H1 (cell line): ENCODE data around the gene CNOT1. TPM values are rescaled to one million over a fixed set of nuclear protein-coding genes. Genes with fewer than 3 reads are reported as not detected.

Experiments used
- CHD7 ChIP-seq: fragments of 300-600 bp; sonication (generic); IDR thresholded peaks from 2 replicates; pipeline ENCODE4 v1.7.1; 2012; ENCODE audit warnings: low read length, moderate library complexity, mild to moderate bottlenecking, inconsistent platforms; ENCODE audit not compliant: insufficient replicate concordance
- JUN ChIP-seq: IDR thresholded peaks from 2 replicates; pipeline ENCODE4 v1.6.1; 2011; ENCODE audit warnings: low read depth, mild to moderate bottlenecking, improper control_type of control experiment, low read length
- PHF8 ChIP-seq: fragments of 200-600 bp; sonication (generic); conservative IDR thresholded peaks from 2 replicates; pipeline ENCODE4 v1.7.1; 2012; ENCODE audit warnings: low read depth, mild to moderate bottlenecking, inconsistent platforms, low read length, moderate library complexity
- RNF2 ChIP-seq: fragments of 200-900, 300-1000 bp; sonication (generic); IDR thresholded peaks from 2 replicates; pipeline ENCODE4 v1.7.1; 2016; ENCODE audit warnings: borderline replicate concordance, low read depth, mild to moderate bottlenecking, antibody characterized with exemption, low read length; ENCODE audit not compliant: poor library complexity, severe bottlenecking; ENCODE audit errors: missing control alignments
- RXRA ChIP-seq: IDR thresholded peaks from 2 replicates; pipeline ENCODE4 v1.6.1; 2011; ENCODE audit warnings: low read depth, mild to moderate bottlenecking, low read length, moderate library complexity; ENCODE audit not compliant: insufficient read depth
- TCF12 ChIP-seq: IDR thresholded peaks from 2 replicates; pipeline ENCODE4 v1.6.1; 2011; ENCODE audit warnings: low read depth, mild to moderate bottlenecking, low read length
- polyA plus RNA-seq, 7 experiments: library from polyadenylated mRNA; depleted of rRNA in 3 of 7; stranded (reverse) in 5 of 7; unstranded in 2 of 7; fragments of >200 nt in 5 of 7; fragments of 200-250 nt in 2 of 7; gene quantifications; 1 replicate in 5 of 7; 2 replicates in 1 of 7; 4 replicates in 1 of 7; pipeline versions ENCODE4 v1.2.1 to v1.2.3, GENCODE V29; 2011 to 2013; ENCODE audit warnings: missing spikeins in 2 of 7, mixed read lengths in 2 of 7
- total RNA-seq: library from RNA; stranded (reverse); fragmentation: NEBNext Ultra II Directional; extraction: Animal tissue kit (Norgen Biotek cat#: 25700); gene quantifications from 2 replicates; pipeline ENCODE4 v1.2.1, GENCODE V29; 2021

CNOT1 gene
- total and polyA plus RNA-seq, 2 of the 8 experiments (the other 6 are each of a cell fraction or from before 2014, with no cell fraction given): 306 to 319 TPM

- TF ChIP-seq RNF2 (no peak), PHF8 (no peak), CHD7 (no peak), RXRA (no peak), JUN (no peak), TCF12 (no peak)
Measured at GRCh38 chr16:58584831-58585505, 44.7 kb downstream of the CNOT1 start (continued).
